K562 (cell line): ENCODE results near the gene TM4SF4. TPM values are rescaled to one million over a fixed set of nuclear protein-coding genes. Genes with fewer than 3 reads are reported as not detected.

Experiments
- ATAC-seq: fragments of 200-7000 bp; cut with Tn5 transposase; 3 replicates; pipeline ENCODE4 v1.9.1; 2020; ENCODE audit warnings: moderate library complexity
- BruUV-seq: library from RNA; stranded (reverse); fragments of 400-500 nt; replicated peaks from 2 replicates; lab custom pipeline; 2021; lab: Mats Ljungman, UMichigan
- CTCF ChIA-PET: fragments of 300-600 bp; formaldehyde crosslinking; extraction: SDS; loops from one replicate; lab custom pipeline; 2021; ENCODE audit warnings: low intra/inter-chr PET ratio; lab: Yijun Ruan, JAX
- POLR2A ChIA-PET: fragments of 300-600, 350-650 bp; sonication (Branson Sonifier 250); formaldehyde crosslinking; extraction: SDS; loops from one replicate; lab custom pipeline; 2021; ENCODE audit warnings: antibody characterized with exemption, inconsistent platforms; lab: Yijun Ruan, JAX
- DNase-seq, 4 experiments: peaks; one replicate each; pipeline versions ENCODE4 v3.0.0 to v3.0.0-alpha.2; 2011 to 2018; ENCODE audit warnings: low spot score in 3 of 4, mixed read lengths in 3 of 4; ENCODE audit errors: extremely low read depth in 1 of 4
- FAIRE-seq: peaks from 2 replicates; lab custom pipeline; 2011; peaks lifted over from hg19 to GRCh38; lab: Jason Lieb, UNC
- H2AFZ ChIP-seq: 2 replicates; pipeline ENCODE4 v1.6.0; 2011; ENCODE audit warnings: low read depth, low read length, control low read depth, inconsistent platforms
- H3K27ac ChIP-seq: fragments of 200-600 bp; 3 replicates; pipeline ENCODE4 v1.8.0; 2011; ENCODE audit warnings: low read depth, mild to moderate bottlenecking, control low read depth, inconsistent platforms, low read length, moderate library complexity, mixed read lengths; ENCODE audit errors: extremely low read depth
- H3K27me3 ChIP-seq, 2 experiments: fragments of 300-600 bp in 1 of 2; 2 replicates in 1 of 2; 3 replicates in 1 of 2; pipeline versions ENCODE4 v1.6.0 to v1.8.0; 2011; ENCODE audit warnings: inconsistent platforms in 2 of 2, low read length in 2 of 2, mild to moderate bottlenecking in 1 of 2, mixed read lengths in 1 of 2, moderate library complexity in 1 of 2; ENCODE audit not compliant: control insufficient read depth in 2 of 2, insufficient read depth in 2 of 2
- H3K36me3 ChIP-seq: fragments of 300-600 bp; 3 replicates; pipeline ENCODE4 v1.8.0; 2011; ENCODE audit warnings: mild to moderate bottlenecking, low read length, inconsistent platforms; ENCODE audit not compliant: control insufficient read depth, insufficient read depth
- H3K4me1 ChIP-seq, 2 experiments: fragments of 200-600 bp in 1 of 2; replicated peaks in 1 of 2; 2 replicates in 1 of 2; 3 replicates in 1 of 2; pipeline versions ENCODE4 v1.5.1 to v1.8.0; 2011; ENCODE audit warnings: inconsistent platforms in 2 of 2, low read length in 2 of 2, mild to moderate bottlenecking in 1 of 2, mixed read lengths in 1 of 2, moderate library complexity in 1 of 2; ENCODE audit not compliant: control insufficient read depth in 2 of 2, insufficient read depth in 2 of 2
- H3K4me2 ChIP-seq: 2 replicates; pipeline ENCODE4 v1.6.1; 2011; ENCODE audit warnings: low read length, control low read depth, inconsistent platforms, mixed read lengths; ENCODE audit not compliant: insufficient read depth
- H3K4me3 ChIP-seq: fragments of 200-600 bp; sonication (generic), shearing (Covaris generic); 2 replicates; pipeline ENCODE4 v1.5.1; 2016; ENCODE audit warnings: control low read depth, inconsistent platforms
- H3K79me2 ChIP-seq: fragments of 200-600 bp; 3 replicates; pipeline ENCODE4 v1.8.0; 2011; ENCODE audit warnings: low read length, inconsistent platforms; ENCODE audit not compliant: control insufficient read depth, insufficient read depth
- H3K9ac ChIP-seq, 2 experiments: 2 replicates each; pipeline versions ENCODE4 v1.6.0 to v1.6.1; 2011; ENCODE audit warnings: low read depth in 2 of 2, low read length in 2 of 2, control low read depth in 1 of 2, inconsistent platforms in 1 of 2, mild to moderate bottlenecking in 1 of 2, mixed read lengths in 1 of 2; ENCODE audit not compliant: insufficient read depth in 1 of 2
- H3K9me1 ChIP-seq: one replicate; pipeline ENCODE4 v1.6.0; 2011; ENCODE audit warnings: inconsistent platforms, mild to moderate bottlenecking, low read length, moderate library complexity; ENCODE audit not compliant: control insufficient read depth, insufficient read depth
- H3K9me3 ChIP-seq: replicated peaks from 2 replicates; pipeline ENCODE4 v1.5.1; 2011; ENCODE audit warnings: low read depth, low read length, inconsistent platforms; ENCODE audit not compliant: control insufficient read depth, insufficient read depth
- H4K20me1 ChIP-seq: replicated peaks from 2 replicates; pipeline ENCODE4 v1.6.1; 2011; ENCODE audit warnings: low read length, inconsistent platforms, mixed read lengths; ENCODE audit not compliant: control insufficient read depth, insufficient read depth
- ATF7 ChIP-seq: fragments of 450-650 bp; IDR thresholded peaks from 2 replicates; pipeline ENCODE4 v1.7.1; 2014; ENCODE audit warnings: mild to moderate bottlenecking, moderate library complexity
- CTCF ChIP-seq, 3 experiments: IDR thresholded peaks in 2 of 3; conservative IDR thresholded peaks in 1 of 3; 2 replicates each; pipeline ENCODE4 v1.5.1; 2011 to 2012; ENCODE audit warnings: low read length in 3 of 3, mild to moderate bottlenecking in 3 of 3, control low read depth in 2 of 3, improper control_type of control experiment in 1 of 3, inconsistent platforms in 1 of 3, low read depth in 1 of 3, mixed read lengths in 1 of 3, moderate library complexity in 1 of 3; ENCODE audit not compliant: insufficient read depth in 2 of 3
- DACH1 ChIP-seq: fragments of 450-650 bp; IDR thresholded peaks from 2 replicates; pipeline ENCODE4 v1.6.1; 2018; ENCODE audit not compliant: partially characterized antibody
- SMARCC2 ChIP-seq: fragments of 450-650 bp; IDR thresholded peaks from 2 replicates; pipeline ENCODE4 v1.6.1; 2017; ENCODE audit warnings: antibody characterized with exemption, moderate library complexity, mild to moderate bottlenecking, low read depth
- ZBTB11 ChIP-seq, 3 experiments: fragments of 200-800 bp in 1 of 3; fragments of 250-450 bp in 1 of 3; fragments of 450-650 bp in 1 of 3; sonication (Bioruptor Pico) in 1 of 3; sonication (Bioruptor generic) in 1 of 3; formaldehyde crosslinking in 1 of 3; IDR thresholded peaks; 2 replicates each; pipeline versions ENCODE4 v1.6.1 to v1.8.0; 2016 to 2022; ENCODE audit warnings: mild to moderate bottlenecking in 2 of 3, missing genetic modification characterization in 2 of 3, missing compliant biosample characterization in 1 of 3, moderate library complexity in 1 of 3
- ZNF232 ChIP-seq: sonication (generic); formaldehyde crosslinking; IDR thresholded peaks from 2 replicates; pipeline ENCODE4 v1.8.0; 2022; ENCODE audit warnings: mild to moderate bottlenecking, missing genetic modification reagents
- ZNF764 ChIP-seq: fragments of 250-450 bp; sonication (Bioruptor Pico); IDR thresholded peaks from 2 replicates; pipeline ENCODE4 v1.4.0; 2020; ENCODE audit warnings: low read depth, mild to moderate bottlenecking, moderate library complexity
- WGBS: fragments of 100-300 bp; shearing (Covaris generic); methylation state at CpG from one replicate; pipeline ENCODE4 v1.1.6; 2016; ENCODE audit warnings: low coverage, mixed read lengths; ENCODE audit not compliant: insufficient coverage; ENCODE audit errors: missing lambda C conversion rate; 5-methylcytosine and 5-hydroxymethylcytosine counted together
- in situ Hi-C: fragments of 300-500 bp; cut with MboI; formaldehyde crosslinking; loops from 4 replicates; pipeline ENCODE4 v1.15.0; 2018; ENCODE audit warnings: inconsistent platforms, mixed read lengths
- intact Hi-C: fragments of 100-400 bp; cut with micrococcal nuclease; formaldehyde crosslinking; loops from 2 replicates; pipeline ENCODE4 v1.14.2; 2022
- polyA plus RNA-seq, 8 experiments: library from polyadenylated mRNA; depleted of rRNA in 4 of 8; stranded (reverse) in 5 of 8; unstranded in 3 of 8; fragments of >200 nt; fragmentation: Nextera tagmentation in 2 of 8; fragmentation: Illumina TruSeq in 1 of 8; extraction: Ambion mirVana in 2 of 8; extraction: Trizol in 1 of 8; gene quantifications; 2 replicates each; pipeline versions ENCODE4 v1.2.1 to v1.2.3, GENCODE V29; 2011 to 2014; ENCODE audit warnings: inconsistent platforms in 1 of 8, missing spikeins in 1 of 8
- total RNA-seq, 7 experiments: library from RNA; depleted of rRNA in 6 of 7; stranded (reverse); fragments of >200 nt in 6 of 7; fragmentation: Illumina TruSeq in 2 of 7; extraction: Trizol in 2 of 7; gene quantifications; 2 replicates each; pipeline versions ENCODE4 v1.2.1 to v1.2.3, GENCODE V29; 2011 to 2021; ENCODE audit warnings: low replicate concordance in 1 of 7

Gene TM4SF4
- total and polyA plus RNA-seq, 9 of the 15 experiments (the other 6 are each of a cell fraction or from before 2014, with no cell fraction given), result 0.31 TPM; not detected in 8

GRCh38 chr3:149487598-149488197 is 13.2 kb downstream of the TM4SF4 start:
- WGBS, result 3% methylated on average over 6 of the region's 6 CpGs
- H3K79me2 ChIP-seq, result no peaks in the 10 kb centered on the region
- H3K4me1 ChIP-seq, result no peaks in the 10 kb centered on the region
- no peaks in the 10 kb centered on the region for H3K9me1 ChIP-seq
- ChIA-PET CTCF (no interaction called here), POLR2A (no interaction called here)
- intact Hi-C loops (loop anchor here (2.0 to 5.0 kb wide), 2 partner anchors 95 to 365 kb away; no protein-coding TSS in a partner anchor), in situ Hi-C loops (loop anchor here (10.0 to 25.0 kb wide), 2 partner anchors 373 to 525 kb away; no protein-coding TSS in a partner anchor)
- ATAC-seq (peak; percentile 78), DNase-seq (peak; percentile 19 to 43 (median 33)), FAIRE-seq (no peak)
- no peaks in the 10 kb centered on the region for H3K9me3 ChIP-seq
- TF ChIP-seq ATF7 (no peak), ZNF232 (0 out of 2 replicates have a peak, but pooled peaks have one; percentile 38), ZNF764 (CRISPR knock-in tag) (no peak), DACH1 (peak; percentile 33), CTCF (IDR thresholded peaks at IDR 0.05 in 2 of 3, conservative IDR thresholded peaks at IDR 0.05 in 1 of 3; ENCODE audit: insufficient read depth in 2 of 3, low read depth in 1 of 3, low read length in 3 of 3) (peak; percentile 36 to 62 (median 42)), SMARCC2 (no peak), ZBTB11 (CRISPR knock-in tag; IDR thresholded peaks at IDR 0.05) (no peak)
- no peak overlapping the region for H2AFZ ChIP-seq
- no peak overlapping the region for H3K4me3 ChIP-seq
- H3K27ac ChIP-seq, result no peak overlapping the region
- no peak overlapping the region for H3K4me2 ChIP-seq
- BruUV-seq, result no TSS peak
- H3K27me3 ChIP-seq, result no peaks in the 10 kb centered on the region
- no peak overlapping the region for H3K9ac ChIP-seq
- H4K20me1 ChIP-seq, result no peaks in the 10 kb centered on the region
- H3K36me3 ChIP-seq, result no peaks in the 10 kb centered on the region
